ENCODE measurements around the gene HOXA9. TPM values are rescaled to one million over a fixed set of nuclear protein-coding genes. Genes with fewer than 3 reads are reported as not detected.

The HOXA9 gene
- total and polyA plus RNA-seq, 2 of the 8 experiments (the other 6 are each of a cell fraction or from before 2014, with no cell fraction given) = not detected

GRCh38 chr7:27161214-27161720 lies 4.1 kb downstream of the HOXA9 start (continued):
- TF ChIP-seq EGR1 (IDR thresholded peaks at IDR 0.05; ENCODE audit: borderline replicate concordance, low read depth, low read length) = no peak
- no peak for TF ChIP-seq CBX5 (IDR thresholded peaks at IDR 0.05; ENCODE audit: low read depth, low read length)
- no peak for TF ChIP-seq CHD1 (IDR thresholded peaks at IDR 0.05; ENCODE audit: low read depth, low read length)
- TF ChIP-seq HDAC2 (IDR thresholded peaks at IDR 0.05; ENCODE audit: borderline replicate concordance in 1 of 2, low read depth in 2 of 2, low read length in 2 of 2) = no peak
- no peak for TF ChIP-seq SIX5 (IDR thresholded peaks at IDR 0.05; ENCODE audit: low read depth, low read length)
- no peak for TF ChIP-seq GABPA (IDR thresholded peaks at IDR 0.05; ENCODE audit: borderline replicate concordance, insufficient read depth, low read length)
- no peak for TF ChIP-seq SP1 (IDR thresholded peaks at IDR 0.05; ENCODE audit: low read depth, low read length)
- TF ChIP-seq POLR2A (IDR thresholded peaks at IDR 0.05; ENCODE audit: control extremely low read depth in 1 of 2, low read depth in 2 of 2, low read length in 2 of 2) = no peak

Data from H1 (cell line).